Measurements from ENCODE around the gene HERC2. TPM values are rescaled to one million over a fixed set of nuclear protein-coding genes. Genes with fewer than 3 reads are reported as not detected.
"Not testable (repeated sequence)": the region's sequence is repeated elsewhere in the genome, so short reads cannot be mapped to it uniquely, and the experiment has no call there.

The HERC2 gene
- total RNA-seq, 1 donor from 2014 or later = 42.1 TPM

- intact Hi-C loops (cut with DNase I) = not testable (repeated sequence)
- ATAC-seq (ENCODE audit: poor library complexity) = peak; percentile 66
Observed at GRCh38 chr15:28288830-28289693, 32.9 kb downstream of the HERC2 start.

GRCh38 chr15:28286659-28287058, 35.3 kb downstream of the HERC2 start:
- ATAC-seq (ENCODE audit: poor library complexity) = peak; percentile 56
- intact Hi-C loops (cut with DNase I); DNase-seq: not testable (repeated sequence)

More at GRCh38 chr15:28288830-28289693, 32.9 kb downstream of the HERC2 start:
- DNase-seq = not testable (repeated sequence)

GRCh38 chr15:28286031-28286430, 35.9 kb downstream of the HERC2 start:
- ATAC-seq (ENCODE audit: poor library complexity) (no peak), DNase-seq (no peak)
- intact Hi-C loops (cut with DNase I) = no loop called here

GRCh38 chr15:28281876-28282275, 40.1 kb downstream of the HERC2 start:
- intact Hi-C loops (cut with DNase I) = no loop called here
- peak; percentile 53 for ATAC-seq (ENCODE audit: poor library complexity)
- DNase-seq = no peak

GRCh38 chr15:28274635-28275034, 47.3 kb downstream of the HERC2 start:
- intact Hi-C loops (cut with DNase I) = no loop called here
- DNase-seq = no peak

GRCh38 chr15:28273873-28274610, 47.9 kb downstream of the HERC2 start:
- ATAC-seq (ENCODE audit: poor library complexity) = no peak
- DNase-seq = no peak
- intact Hi-C loops (cut with DNase I) = no loop called here

More at GRCh38 chr15:28274635-28275034, 47.3 kb downstream of the HERC2 start:
- ATAC-seq (ENCODE audit: poor library complexity) = no peak

GRCh38 chr15:28273468-28273867, 48.5 kb downstream of the HERC2 start:
- intact Hi-C loops (cut with DNase I) = no loop called here
- no peak for DNase-seq
- ATAC-seq (ENCODE audit: poor library complexity) = no peak

GRCh38 chr15:28272587-28272986, 49.4 kb downstream of the HERC2 start:
- intact Hi-C loops (cut with DNase I) = no loop called here
- ATAC-seq (ENCODE audit: poor library complexity) (no peak), DNase-seq (no peak)

- DNase-seq (no peak), ATAC-seq (ENCODE audit: poor library complexity) (no peak)
- intact Hi-C loops (cut with DNase I) = no loop called here
Observed at GRCh38 chr15:28271697-28272260, 50.2 kb downstream of the HERC2 start.

GRCh38 chr15:28269097-28269496, 52.9 kb downstream of the HERC2 start:
- intact Hi-C loops (cut with DNase I) = no loop called here
- DNase-seq (peak; percentile 69), ATAC-seq (ENCODE audit: poor library complexity) (peak; percentile 82)

GRCh38 chr15:28267727-28268126, 54.3 kb downstream of the HERC2 start:
- DNase-seq = no peak
- intact Hi-C loops (cut with DNase I) = no loop called here
- no peak for ATAC-seq (ENCODE audit: poor library complexity)

- no peak for DNase-seq
- intact Hi-C loops (cut with DNase I) = no loop called here
- ATAC-seq (ENCODE audit: poor library complexity) = no peak
Observed at GRCh38 chr15:28265334-28266019, 56.5 kb downstream of the HERC2 start.

- DNase-seq = no peak
- intact Hi-C loops (cut with DNase I) = no loop called here
- no peak for ATAC-seq (ENCODE audit: poor library complexity)
Observed at GRCh38 chr15:28264166-28264565, 57.8 kb downstream of the HERC2 start.

GRCh38 chr15:28262438-28262837, 59.5 kb downstream of the HERC2 start:
- DNase-seq (no peak), ATAC-seq (ENCODE audit: poor library complexity) (no peak)
- intact Hi-C loops (cut with DNase I) = no loop called here

- ATAC-seq (ENCODE audit: poor library complexity) = peak; percentile 87
- intact Hi-C loops (cut with DNase I) = no loop called here
- DNase-seq = peak; percentile 63
Observed at GRCh38 chr15:28260722-28261121, 61.3 kb downstream of the HERC2 start.

- intact Hi-C loops (cut with DNase I) = no loop called here
- peak; percentile 53 for ATAC-seq (ENCODE audit: poor library complexity)
- DNase-seq = no peak
Observed at GRCh38 chr15:28260317-28260716, 61.7 kb downstream of the HERC2 start.

- intact Hi-C loops (cut with DNase I) = no loop called here
- ATAC-seq (ENCODE audit: poor library complexity) (no peak), DNase-seq (no peak)
Observed at GRCh38 chr15:28255965-28256364, 66.0 kb downstream of the HERC2 start.

GRCh38 chr15:28252831-28253230, 69.1 kb downstream of the HERC2 start:
- intact Hi-C loops (cut with DNase I) = no loop called here
- ATAC-seq (ENCODE audit: poor library complexity) = no peak

GRCh38 chr15:28246605-28247004, 75.4 kb downstream of the HERC2 start:
- intact Hi-C loops (cut with DNase I) = no loop called here
- DNase-seq = no peak
- ATAC-seq (ENCODE audit: poor library complexity) = no peak

More at GRCh38 chr15:28252831-28253230, 69.1 kb downstream of the HERC2 start:
- DNase-seq = no peak
